ENCODE measurements around the gene COL7A1.

- TF ChIP-seq CTCF (IDR thresholded peaks at IDR 0.05) (no peak), POLR2AphosphoS5 (IDR thresholded peaks at IDR 0.05; ENCODE audit: low read depth, low read length) (no peak)
These were observed 30.5 kb downstream of the COL7A1 start for GRCh38 chr3:48564667-48565066.
